GM21737 (cell line): ENCODE data around the gene MCRIP1.

ENCODE experiments used
- ATAC-seq: cut with Tn5 transposase; IDR thresholded peaks from one replicate; pipeline ENCODE4 v1.9.1; 2021; ENCODE audit warnings: mild to moderate bottlenecking, moderate library complexity; ENCODE audit not compliant: unreplicated experiment

Gene MCRIP1

GRCh38 chr17:81863123-81863675, 30.1 kb upstream of the MCRIP1 start:
- ATAC-seq, result no peak

- peak; percentile 73 for ATAC-seq
Measured at GRCh38 chr17:81860756-81861568, 27.9 kb upstream of the MCRIP1 start.

GRCh38 chr17:81859906-81860755, 27.0 kb upstream of the MCRIP1 start, which contains the start of gene P4HB:
Gene P4HB, minus strand, starts transcription at chr17:81860535. Its CDS starts 64 bp downstream, at chr17:81860471.
- ATAC-seq, result peak; percentile 0

GRCh38 chr17:81858967-81859905, 26.1 kb upstream of the MCRIP1 start:
- ATAC-seq, result no peak

- ATAC-seq, result no peak
Measured at GRCh38 chr17:81858170-81858966, 25.3 kb upstream of the MCRIP1 start.

- ATAC-seq, result no peak
Measured at GRCh38 chr17:81854974-81855774, 22.1 kb upstream of the MCRIP1 start.

GRCh38 chr17:81852237-81852636, 19.1 kb upstream of the MCRIP1 start:
- no peak for ATAC-seq

GRCh38 chr17:81851423-81851822, 18.3 kb upstream of the MCRIP1 start:
- ATAC-seq, result no peak

- no peak for ATAC-seq
Measured at GRCh38 chr17:81849457-81849856, 16.4 kb upstream of the MCRIP1 start.

- ATAC-seq, result no peak
Measured at GRCh38 chr17:81846743-81847689, 13.9 kb upstream of the MCRIP1 start.

GRCh38 chr17:81845881-81846742, 13.0 kb upstream of the MCRIP1 start:
- no peak for ATAC-seq

- no peak for ATAC-seq
Measured at GRCh38 chr17:81845361-81845760, 12.3 kb upstream of the MCRIP1 start.

- no peak for ATAC-seq
Measured at GRCh38 chr17:81844887-81845286, 11.8 kb upstream of the MCRIP1 start.

GRCh38 chr17:81844327-81844851, 11.3 kb upstream of the MCRIP1 start:
- ATAC-seq, result no peak

- ATAC-seq, result no peak
Measured at GRCh38 chr17:81843713-81844326, 10.7 kb upstream of the MCRIP1 start.
